LoVo (cell line): Measurements from ENCODE around the gene PTRH1.

Source experiments
- DNase-seq: peaks from one replicate; pipeline ENCODE4 v3.0.0-alpha.2; 2016; ENCODE audit warnings: low spot score

The PTRH1 gene

DNA sequence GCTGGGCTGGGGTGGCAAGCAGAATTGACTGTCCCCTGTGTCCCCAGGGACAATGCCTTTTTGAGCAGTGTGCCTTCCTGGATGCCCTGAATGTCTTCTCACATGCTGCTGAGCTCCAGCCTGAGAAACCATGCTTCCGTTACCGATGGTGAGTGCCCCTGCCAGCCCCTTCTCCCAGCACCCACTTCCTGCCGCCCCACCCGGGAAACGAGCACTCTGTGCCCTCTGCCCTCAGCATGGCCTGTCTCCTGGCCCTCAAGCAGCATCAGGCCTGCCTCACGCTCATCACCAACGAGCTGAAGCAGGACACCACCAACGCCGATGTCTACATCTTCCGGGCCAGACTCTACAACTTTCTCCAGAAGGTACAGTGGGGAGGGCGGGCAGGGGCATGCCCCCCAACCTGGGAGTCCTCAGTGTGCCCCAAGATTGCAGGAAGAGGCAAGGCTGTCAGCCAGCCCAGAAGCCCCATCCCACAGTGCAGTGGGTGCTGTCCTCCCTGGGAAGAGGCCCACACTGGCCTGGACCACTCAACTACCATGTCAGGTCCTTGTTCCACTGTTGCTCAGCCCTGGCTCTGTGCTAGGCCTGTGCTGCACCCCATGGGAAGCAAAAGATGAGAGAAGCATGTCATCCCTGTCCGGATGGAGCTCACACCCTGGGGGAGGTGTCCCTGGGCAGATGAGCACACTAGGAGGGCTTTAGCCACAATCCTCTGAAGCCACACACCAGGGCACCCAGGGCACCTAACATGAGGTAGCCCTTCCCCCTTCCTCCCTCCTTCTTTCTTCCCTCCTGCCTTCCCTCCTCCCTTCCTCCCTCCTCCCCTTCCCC lies 4.8 kb upstream of the PTRH1 start:
- DNase-seq, result no peak

DNA sequence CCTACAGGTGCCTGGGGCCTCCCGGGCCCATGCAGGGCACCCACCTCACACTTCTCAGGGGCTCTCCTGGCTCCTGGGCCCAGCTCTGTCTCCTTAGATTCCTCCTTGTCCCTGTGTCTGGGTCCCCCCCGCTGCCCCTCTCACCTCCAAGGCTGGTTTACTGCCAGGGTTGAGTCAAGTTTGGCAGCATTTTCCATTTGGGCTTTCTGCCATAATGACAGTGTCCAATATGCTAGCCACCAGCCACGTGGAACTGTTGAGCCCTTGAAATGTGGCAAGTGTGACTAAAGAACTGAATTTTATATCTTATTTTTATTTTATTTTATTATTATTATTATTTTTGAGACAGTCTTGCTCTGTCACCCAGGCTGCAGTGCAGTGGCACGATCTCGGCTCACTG lies 2.3 kb upstream of the PTRH1 start:
- DNase-seq, result no peak

DNA sequence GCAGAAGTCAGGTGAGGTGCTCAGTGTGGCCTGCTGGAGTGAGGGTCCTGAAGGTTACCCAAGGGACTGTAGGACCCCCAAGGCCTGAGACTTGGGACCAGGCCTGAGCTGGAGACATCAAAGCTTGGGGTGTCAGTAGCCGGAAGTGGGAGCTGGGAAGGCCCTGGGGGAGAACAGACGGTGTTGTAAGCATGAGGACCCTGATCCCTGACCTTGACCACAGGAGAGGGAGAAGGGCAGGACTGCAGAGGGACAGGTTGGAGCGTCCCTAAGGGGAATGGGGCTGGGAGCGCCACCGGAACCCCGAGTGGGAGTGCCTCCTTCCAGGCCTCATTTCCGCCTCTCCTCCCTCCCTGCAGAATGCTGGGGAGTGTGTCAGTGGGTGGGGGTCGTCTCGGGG lies 949 bp upstream of the PTRH1 start:
- DNase-seq, result no peak

DNA sequence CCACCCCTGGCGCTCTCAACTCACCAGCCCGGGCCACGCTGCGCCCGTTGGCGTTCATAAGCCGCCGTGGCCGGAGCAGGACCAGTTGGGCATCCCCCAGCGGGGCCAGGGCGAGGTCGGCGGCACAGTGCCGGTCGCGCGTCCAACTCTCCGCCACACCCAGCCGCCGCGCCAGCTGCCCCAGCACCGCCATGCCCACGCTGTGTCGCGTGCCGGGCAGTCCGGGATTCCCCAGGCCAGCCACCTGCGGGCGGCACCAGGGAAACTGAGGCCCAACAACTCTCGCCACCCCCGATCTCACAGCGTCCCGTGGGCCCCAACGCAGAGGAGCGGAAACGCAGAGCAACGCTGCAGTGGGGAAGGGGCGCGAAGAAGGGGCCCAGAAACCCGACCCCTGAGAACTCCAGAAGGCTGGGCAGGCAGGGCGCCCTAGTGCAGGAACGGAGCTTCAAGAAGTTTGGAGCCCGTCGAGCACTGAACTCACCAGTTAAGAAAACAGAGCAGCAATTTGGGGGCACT lies 453 bp downstream of the PTRH1 start:
- DNase-seq, result peak; percentile 26

DNA sequence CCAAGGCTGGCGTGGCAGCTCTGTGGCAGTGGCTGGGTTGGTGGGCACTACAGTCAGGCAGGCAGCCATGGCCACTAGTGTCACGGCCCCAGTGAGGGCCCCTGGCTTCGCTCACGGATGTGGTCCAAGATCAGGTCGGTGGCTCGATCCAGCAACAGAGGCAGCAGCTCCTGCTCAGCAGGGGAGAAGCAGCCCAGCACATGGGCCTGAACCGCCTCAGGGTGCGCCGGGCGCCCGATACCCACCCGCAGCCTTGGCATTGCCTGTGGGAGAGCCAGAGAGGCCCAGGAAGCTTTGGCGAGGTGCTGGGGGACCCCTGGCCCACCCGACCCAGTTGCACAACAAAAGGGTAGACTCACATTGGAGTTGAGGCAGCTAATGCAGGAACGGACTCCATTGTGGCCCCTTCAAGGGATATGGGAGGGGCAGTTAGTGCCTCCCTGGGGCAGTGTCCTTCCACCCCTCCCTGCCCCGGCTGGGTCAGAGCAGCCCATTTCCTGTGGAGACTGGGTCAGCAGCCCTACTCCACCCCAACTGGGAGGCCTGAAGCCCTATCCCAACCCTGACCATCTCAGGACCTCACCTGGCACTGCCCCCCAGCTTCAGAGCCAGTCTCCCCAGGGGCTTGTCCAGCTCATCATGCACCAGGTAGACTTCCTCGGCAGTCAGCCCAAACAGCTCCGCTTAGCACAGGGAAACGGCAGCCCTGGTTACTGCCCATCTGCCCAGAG lies 1.3 kb downstream of the PTRH1 start:
- no peak for DNase-seq

DNA sequence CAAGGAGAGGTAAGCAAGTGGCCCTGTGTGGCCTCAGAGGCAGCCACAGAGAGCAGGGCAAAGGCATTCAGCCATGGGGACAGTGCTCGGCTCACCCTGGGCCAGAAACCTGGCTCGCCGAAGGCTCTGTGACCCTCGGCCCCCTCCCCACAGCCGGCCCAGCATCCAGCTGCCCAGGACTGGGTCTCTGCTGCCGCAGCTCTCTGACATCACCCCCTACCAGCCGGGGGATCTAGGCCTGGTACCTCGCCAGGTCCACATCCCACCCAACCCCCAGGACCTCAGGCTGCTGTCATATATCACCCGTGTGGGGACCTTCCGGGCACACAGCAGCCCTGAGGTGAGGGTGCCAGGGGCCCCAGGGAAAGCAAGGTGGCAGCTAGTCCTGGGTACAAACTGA lies 2.6 kb downstream of the PTRH1 start:
- no peak for DNase-seq

DNA sequence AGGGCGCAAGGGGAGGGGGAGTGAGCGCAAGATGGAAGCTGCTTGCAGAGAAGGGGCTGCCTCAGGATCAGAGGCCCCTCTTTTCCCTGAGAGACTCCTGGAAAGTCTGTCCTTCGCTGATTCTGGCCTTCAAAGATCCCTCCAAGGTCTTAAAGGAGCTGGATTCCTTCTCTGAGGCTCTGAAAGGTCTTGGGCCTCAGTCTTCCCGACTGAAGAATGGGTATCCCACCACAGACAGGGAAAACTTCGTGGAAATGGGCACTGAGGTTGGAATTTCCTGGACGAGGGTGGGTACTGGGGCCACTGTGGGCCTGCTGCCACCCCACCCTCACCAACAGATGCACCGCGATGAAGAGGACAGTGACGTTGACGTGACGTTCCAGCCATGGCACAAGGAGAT lies 3.1 kb downstream of the PTRH1 start:
- no peak for DNase-seq

DNA sequence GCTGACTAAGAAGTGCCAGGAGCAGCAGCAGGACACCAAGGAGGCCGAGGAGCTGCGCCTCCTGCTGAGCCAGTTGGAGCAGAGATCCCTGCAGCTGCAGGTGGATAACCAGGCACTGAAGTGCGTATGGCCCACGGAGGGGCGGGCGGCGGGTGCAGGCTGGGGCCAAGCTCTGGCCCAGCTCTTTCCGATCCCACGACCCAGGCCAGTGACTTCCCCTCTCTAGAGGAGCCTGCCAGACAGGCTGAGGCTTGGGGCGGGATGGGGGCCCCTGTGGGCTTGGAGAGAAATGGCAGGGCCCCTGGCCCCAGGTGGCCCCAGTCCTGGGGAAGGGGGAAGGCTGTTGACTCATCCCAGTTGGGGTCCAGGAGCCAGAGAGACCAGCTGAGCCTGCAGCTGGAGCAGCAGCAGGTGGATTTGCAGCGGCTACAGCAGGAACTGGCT lies 3.6 kb downstream of the PTRH1 start:
- no peak for DNase-seq

DNA sequence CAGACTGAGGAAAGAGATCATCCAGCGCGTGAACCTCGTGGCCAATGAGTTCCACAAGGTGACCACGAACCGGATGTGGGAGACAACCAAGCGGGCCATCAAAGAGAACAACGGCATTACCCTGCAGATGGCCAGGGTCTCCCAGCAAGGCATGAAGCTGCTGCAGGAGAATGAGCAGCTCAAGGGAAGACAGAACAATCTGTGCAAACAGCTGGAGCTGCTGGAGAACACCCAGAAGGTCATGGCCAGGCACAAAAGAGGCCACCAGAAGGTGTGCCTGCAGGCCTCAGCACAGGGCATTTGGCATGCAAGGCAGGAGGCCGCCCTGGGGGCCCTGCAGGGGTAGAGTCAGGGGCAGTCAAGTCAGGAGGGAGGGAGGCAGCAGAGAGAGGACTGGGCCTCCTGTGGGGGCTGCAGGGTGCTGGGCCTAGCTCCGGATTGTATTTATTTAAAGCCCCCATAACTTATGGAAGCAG lies 4.2 kb downstream of the PTRH1 start:
- DNase-seq, result no peak

DNA sequence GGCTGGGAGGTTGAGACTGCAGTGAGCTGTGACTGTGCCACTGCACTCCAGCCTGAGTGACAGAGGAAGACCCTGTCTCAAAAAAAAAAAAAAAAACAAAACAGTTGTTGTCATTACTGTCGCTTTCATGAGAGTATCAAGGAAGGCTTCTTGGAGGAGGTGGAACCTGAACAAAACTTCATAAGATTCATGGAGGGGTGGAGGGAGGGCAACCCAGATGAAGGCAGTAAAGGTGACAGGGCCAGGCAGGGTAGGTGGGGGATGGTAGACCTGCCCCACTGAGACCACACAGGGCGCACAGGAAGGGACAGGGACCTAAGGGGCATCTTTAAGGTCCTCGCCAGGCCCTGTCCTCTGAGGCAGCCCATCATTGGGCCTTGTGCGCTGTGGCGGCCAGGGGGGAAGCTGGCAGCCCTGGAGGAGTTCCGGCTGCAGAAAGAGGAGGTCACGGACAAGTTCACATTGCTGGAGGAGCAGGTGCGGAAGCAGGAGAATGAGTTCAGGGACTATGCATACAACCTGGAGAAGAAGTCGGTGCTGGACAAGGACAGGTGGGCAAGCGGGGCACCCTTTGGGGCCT lies 5.2 kb downstream of the PTRH1 start:
- DNase-seq, result no peak

DNA sequence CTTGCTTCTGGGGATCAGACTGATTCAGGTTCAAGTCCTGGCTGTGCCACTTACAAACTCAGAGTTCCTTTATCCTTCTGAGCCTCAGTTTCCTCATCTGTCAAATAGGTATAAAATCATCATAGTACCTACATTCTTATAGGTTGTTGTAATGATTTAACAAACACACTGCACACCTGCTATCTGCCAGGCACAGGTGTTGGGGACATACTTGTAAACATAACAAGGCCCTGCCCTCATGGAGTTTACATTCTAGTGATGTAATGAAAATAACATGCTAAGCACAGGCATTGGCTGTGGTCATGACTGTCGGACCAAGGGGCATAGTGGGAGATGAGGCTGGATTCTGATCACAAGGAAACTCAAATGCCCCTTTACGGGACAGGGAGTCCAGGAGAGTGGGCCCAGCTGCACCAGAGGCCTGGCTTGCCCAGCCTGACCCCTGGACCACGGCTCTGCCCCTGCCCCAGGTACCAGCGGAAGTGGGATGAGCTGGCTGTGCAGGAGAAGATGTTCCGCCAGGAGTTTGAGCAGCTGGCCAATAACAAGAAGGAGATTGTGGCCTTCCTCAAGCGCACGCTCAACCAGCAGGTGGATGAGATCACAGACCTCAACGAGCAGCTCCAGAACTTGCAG lies 6.4 kb downstream of the PTRH1 start:
- DNase-seq, result no peak

DNA sequence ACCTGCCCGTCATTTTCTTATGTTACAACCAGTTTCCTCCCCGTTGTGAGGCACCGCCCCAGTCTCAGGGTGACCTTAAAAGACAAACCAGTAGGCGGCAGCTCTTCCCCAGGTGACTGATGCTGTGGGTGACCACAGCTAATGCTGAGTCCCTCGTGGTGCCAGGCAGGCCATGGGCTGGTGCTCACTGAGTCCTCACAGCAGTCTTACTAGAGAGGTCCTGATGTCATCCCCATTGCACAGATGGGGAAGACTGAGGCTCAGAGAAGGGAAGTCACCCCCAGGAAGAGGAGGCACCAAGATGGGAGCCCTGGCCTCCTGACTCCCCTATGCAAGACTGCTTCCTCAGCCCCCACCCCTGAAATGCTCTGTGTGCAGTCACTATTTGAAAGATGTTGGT lies 7.7 kb downstream of the PTRH1 start:
- no peak for DNase-seq

DNA sequence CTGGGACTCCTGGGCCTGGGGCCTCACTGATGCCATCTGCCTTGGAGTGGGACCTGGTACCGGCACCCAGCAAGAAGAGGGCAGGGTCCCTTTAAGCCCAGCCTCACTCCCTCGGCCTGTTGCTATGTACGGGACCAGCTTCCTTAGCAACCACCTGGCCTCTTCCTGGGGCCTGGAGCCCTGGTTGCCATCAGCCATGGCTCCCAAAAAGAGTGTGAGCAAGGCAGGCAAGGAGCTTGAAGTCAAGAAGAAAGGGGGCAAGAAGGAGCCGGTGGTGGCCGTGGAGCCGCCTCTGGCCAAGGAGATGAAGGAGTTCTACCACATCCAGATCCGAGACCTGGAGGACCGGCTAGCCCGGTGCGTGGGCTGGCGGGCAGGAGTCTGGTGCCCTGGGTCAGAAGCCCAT lies 8.6 kb downstream of the PTRH1 start, which contains the start of gene CFAP157:
Gene CFAP157 (plus strand): TSS at position 153 of the 406 bp plus-strand sequence. CDS start 44 bp downstream, at position 197.
- no peak for DNase-seq

DNA sequence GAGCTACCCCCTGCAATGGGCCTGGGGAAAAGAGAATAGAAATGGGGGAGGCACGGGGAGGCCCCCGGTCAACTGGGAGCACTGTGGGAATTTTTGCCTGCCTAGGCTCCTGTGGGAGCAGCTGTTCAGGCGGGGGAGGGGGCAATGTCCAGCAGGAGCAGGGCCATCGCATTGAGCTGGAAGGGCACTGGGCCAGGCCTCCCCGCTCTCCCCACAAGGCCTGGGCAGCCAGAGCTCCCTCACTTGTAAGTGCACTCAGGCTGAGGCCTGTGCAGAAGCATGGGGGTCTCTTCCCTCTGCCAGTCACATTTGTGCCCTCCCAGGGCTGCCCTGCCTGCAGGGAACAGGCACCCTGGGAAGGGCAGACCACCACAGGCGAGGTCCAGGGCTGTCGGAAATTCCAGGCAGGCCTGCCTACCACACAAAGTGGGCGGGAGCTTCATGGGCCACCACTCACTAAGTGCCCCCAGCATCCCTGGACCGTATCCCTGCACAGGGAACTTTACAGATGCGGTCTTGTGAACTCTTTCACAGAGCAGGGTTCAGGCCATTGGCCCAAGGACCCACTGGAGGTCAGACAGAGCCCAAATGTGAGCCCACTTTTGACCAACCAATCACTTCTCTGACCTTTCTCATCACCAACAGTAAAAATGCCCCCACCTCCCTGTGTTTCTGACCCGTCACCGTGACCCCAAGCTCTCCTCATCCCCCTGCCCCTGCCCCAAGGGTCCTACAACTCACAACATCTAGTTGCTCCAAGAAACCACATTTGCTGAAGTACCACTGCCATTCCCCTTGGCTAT lies 9.7 kb downstream of the PTRH1 start:
- DNase-seq, result no peak

DNA sequence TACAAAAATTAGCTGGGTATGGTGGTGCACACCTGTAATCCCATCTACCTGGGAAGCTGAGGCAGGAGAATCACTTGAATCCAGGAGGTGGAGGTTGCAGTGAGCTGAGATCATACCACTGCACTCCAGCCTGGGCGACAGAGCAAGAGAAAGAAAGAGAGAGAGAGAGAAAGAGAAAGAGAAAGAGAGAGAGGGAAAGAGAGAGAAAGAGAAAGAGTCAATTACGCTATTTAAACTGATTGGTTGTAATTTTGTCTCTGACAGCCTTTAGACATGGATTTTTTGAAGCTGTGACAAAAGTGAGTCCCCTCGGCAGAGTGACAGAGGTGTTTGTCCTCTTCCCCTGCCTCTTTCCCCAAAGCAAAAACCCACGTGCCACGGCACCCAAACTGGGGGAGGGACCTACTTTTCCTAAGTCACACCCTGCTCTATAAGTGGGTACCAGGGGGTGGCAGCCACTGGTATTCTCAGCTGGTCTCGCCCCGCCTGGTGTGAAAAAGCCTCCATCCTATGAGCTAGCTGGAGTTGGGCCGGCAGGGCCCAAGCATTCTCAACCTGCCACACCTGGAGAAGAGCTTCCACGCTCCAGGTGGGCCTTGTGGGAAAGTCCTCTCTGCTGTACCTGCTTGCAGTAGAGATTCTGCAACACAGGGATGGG lies 12.0 kb downstream of the PTRH1 start:
- DNase-seq, result no peak

DNA sequence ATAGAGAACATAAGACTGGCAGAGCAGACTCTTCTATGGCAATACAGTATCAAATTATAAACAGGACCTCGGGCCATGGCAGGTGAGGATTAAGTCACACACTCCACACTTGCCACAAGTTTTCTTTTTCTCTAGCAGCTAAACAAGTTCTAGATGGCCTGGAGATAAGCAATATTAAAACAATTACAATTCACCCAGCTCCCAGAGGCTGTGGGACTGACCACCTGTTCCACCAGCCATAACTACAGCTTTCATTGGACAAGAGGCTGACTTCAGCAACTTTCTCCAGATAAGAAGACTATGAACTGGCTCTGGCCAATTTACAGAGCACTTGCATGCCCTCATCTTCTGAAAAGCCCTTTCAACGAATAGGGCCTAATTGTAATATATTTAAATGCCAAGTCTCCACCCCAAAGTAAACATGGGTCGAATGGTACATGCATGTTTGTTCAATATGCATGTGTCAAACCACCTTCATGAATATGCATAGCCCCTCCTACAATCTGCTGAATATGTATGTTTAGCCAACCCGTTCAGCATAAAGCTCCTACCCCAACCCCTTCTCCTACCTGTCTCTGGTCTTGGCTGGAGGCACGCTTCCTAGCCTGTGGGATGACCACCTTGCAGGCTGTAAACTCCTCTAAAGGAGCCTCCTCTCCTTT lies 14.7 kb downstream of the PTRH1 start:
- no peak for DNase-seq

DNA sequence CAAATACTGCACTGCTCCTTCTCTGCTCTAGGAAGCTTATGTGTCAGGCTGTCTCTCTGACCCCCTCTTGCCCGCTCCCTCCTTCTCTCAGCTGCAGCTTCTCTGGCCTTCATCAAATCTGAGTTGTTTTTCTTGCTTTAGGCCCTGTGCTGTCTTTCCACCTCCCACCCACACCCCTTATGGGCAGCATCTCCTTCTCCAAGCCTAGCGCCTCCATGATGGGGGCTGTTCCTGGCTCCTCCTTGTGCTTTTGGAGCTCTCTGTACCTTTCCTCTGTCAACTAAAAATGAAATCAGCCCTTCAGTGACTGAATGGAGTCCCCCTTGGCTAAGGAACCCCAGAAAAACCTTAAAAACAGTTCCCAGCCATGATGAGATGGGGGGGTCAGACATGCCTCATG lies 15.3 kb downstream of the PTRH1 start:
- DNase-seq, result no peak

DNA sequence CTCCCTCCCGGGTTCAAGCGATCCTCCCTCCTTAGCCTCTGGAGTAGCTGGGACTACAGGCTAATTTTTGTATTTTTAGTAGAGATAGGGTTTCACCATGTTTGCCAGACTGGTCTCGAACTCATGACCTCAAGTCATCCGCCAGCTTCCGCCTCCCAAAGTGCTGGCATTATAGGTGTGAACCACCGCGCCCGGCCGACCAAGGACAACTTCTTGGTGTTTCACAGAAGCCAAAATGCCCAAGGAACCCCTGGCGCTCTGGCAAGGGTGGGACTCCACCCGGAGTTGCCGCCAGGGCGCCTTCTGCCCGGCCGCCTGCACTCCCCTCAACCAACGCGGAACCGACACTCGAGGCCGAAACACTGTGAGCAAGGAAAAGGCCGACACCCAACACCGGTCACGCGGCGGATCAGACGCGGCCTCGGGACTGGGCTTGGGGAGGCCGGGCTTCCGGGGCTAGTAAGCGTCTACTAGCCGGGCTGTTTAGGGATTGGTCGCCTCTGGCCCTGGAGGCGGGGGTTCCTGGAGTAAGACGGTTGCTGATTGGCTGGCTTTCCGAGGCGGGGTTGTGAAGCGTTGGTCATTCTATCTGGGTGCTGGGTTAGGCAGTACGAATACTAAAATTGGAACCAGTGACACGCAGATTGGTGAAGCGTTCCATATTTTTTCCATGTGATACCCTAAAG lies 16.3 kb downstream of the PTRH1 start:
- peak; percentile 95 for DNase-seq

DNA sequence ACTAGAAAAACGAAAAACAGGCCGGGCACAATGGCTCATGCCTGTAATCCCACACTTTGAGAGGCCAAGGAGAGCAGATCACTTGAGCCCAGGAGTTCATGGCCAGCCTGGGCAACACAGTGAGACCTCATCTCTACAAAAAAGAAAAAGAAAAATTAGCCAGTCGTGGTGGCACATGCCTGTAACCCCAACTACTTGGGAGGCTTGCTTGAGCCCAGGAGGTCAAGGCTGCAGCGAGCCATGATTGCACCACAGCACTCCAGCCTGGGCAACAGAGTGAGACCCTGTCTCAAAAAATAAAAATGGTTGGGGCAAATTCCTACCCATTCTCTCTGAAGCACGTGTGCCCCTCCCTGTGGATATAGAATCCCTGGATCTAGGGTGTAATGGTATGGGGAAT lies 17.1 kb downstream of the PTRH1 start:
- DNase-seq, result no peak

DNA sequence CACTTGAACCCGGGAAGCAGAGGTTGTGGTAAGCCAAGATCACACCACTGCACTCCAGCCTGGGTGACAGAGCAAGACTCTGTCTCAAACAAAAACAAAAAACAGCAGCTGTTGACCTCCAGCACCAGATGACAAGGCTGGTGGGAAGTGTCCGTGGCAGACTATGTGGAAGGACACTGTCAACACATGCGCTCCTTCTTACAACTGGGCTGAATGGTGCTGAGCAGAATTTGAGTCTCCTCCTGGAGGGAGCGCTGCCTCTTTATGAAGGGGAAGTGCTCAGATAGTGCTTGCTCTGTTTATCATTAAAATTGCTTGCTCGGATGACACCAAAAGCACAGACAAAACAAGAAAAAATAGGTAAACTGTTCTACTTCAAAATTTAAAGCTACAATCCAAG lies 17.9 kb downstream of the PTRH1 start:
- no peak for DNase-seq
